ENCODE results near the gene AHSP. TPM values are rescaled to one million over a fixed set of nuclear protein-coding genes. Genes with fewer than 3 reads are reported as not detected.
"Not testable (repeated sequence)": the region's sequence is repeated elsewhere in the genome, so short reads cannot be mapped to it uniquely, and the experiment has no call there.

The AHSP gene
- total and polyA plus RNA-seq, 2 donors: 2.0 to 43.8 TPM

GRCh38 chr16:31522071-31522470, 5.6 kb upstream of the AHSP start:
- 94% methylated on average over 6 of the region's 6 CpGs for WGBS
- no peak for DNase-seq (ENCODE audit: low read depth in 6 of 9, low spot score in 9 of 9)
- Histone ChIP-seq H3K36me3 (ENCODE audit: control insufficient read depth in 2 of 2, insufficient read depth in 2 of 2, low read length in 1 of 2) (no peaks in the 10 kb centered on the region), H3K9me3 (ENCODE audit: control insufficient read depth in 2 of 2, insufficient read depth in 1 of 2, low read length in 1 of 2) (no peaks in the 10 kb centered on the region), H3K27ac (ENCODE audit: low read depth in 1 of 2, low read length in 1 of 2) (no peak overlapping the region), H3K4me3 (ENCODE audit: low read length in 2 of 2) (no peak overlapping the region), H3K4me1 (ENCODE audit: control insufficient read depth in 2 of 2, insufficient read depth in 2 of 2, low read length in 2 of 2) (no peaks in the 10 kb centered on the region), H3K27me3 (ENCODE audit: control insufficient read depth in 2 of 2, insufficient read depth in 1 of 2, low read length in 1 of 2) (no peaks in the 10 kb centered on the region)

DNA sequence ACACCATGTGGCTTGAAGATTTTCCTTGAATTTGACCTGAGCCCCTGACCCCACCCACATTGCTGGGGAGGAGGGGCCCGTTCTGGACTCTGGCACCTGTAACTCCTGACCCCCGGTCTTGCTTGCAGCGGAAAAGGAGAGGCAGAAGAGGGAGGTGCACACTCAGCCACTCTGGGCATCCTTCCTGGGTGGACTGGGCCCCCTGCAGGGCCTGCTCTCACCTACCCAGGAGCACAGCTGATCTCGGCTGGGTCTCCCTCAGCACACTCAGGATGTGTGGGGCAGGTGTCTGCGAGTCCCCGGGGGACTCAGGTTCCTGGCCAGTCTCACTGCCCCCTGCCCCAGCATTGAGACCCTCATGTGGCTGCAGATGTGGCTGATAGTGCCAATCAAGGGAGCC, 3.9 kb upstream of the AHSP start:
- not testable (repeated sequence) for H3K36me3 ChIP-seq (ENCODE audit: control insufficient read depth in 2 of 2, insufficient read depth in 2 of 2, low read length in 1 of 2); H3K9me3 ChIP-seq (ENCODE audit: control insufficient read depth in 2 of 2, insufficient read depth in 1 of 2, low read length in 1 of 2); DNase-seq (ENCODE audit: low read depth in 6 of 9, low spot score in 9 of 9); H3K27ac ChIP-seq (ENCODE audit: low read depth in 1 of 2, low read length in 1 of 2); H3K4me1 ChIP-seq (ENCODE audit: control insufficient read depth in 2 of 2, insufficient read depth in 2 of 2, low read length in 2 of 2); H3K4me3 ChIP-seq (ENCODE audit: low read length in 2 of 2)
- peaks cover 0 to 12% of the 10 kb centered on the region in 2 donors for H3K27me3 ChIP-seq (ENCODE audit: control insufficient read depth in 2 of 2, insufficient read depth in 1 of 2, low read length in 1 of 2)
- 91% methylated on average over 4 of the region's 6 CpGs for WGBS

DNA sequence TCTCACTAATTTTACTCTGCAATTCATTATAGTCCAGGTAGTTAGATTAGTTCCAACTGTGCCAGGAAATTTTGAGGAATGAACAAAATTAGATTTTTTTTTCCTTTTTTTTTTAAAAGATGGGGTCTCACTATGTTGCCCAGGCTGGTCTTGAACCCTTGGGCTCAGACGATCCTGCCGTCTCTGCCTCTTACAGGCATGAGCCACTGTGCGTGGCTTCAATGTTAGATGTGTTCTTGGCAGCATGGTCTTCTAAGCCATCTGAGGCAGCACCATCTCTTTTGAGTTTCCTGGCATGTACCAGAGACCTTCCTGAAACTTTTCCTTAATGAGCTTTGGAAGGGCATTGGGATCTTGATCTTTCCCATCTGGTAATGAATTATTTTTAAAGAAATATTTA, 2.6 kb upstream of the AHSP start:
- Histone ChIP-seq H3K36me3 (ENCODE audit: control insufficient read depth in 2 of 2, insufficient read depth in 2 of 2, low read length in 1 of 2) (no peaks in the 10 kb centered on the region), H3K27me3 (ENCODE audit: control insufficient read depth in 2 of 2, insufficient read depth in 1 of 2, low read length in 1 of 2) (peaks cover 6 to 25% of the 10 kb centered on the region in 2 donors), H3K27ac (ENCODE audit: low read depth in 1 of 2, low read length in 1 of 2) (no peak overlapping the region), H3K4me1 (ENCODE audit: control insufficient read depth in 2 of 2, insufficient read depth in 2 of 2, low read length in 2 of 2) (peaks cover 0 to 5% of the 10 kb centered on the region in 2 donors), H3K4me3 (ENCODE audit: low read length in 2 of 2) (no peak overlapping the region), H3K9me3 (ENCODE audit: control insufficient read depth in 2 of 2, insufficient read depth in 1 of 2, low read length in 1 of 2) (no peaks in the 10 kb centered on the region)
- no peak for DNase-seq (ENCODE audit: low read depth in 6 of 9, low spot score in 9 of 9)
- 98% methylated on average over 3 of the region's 3 CpGs for WGBS

- Histone ChIP-seq H3K4me1 (ENCODE audit: control insufficient read depth in 2 of 2, insufficient read depth in 2 of 2, low read length in 2 of 2) (peaks cover 0 to 5% of the 10 kb centered on the region in 2 donors), H3K27ac (ENCODE audit: low read depth in 1 of 2, low read length in 1 of 2) (no peak overlapping the region), H3K4me3 (ENCODE audit: low read length in 2 of 2) (no peak overlapping the region), H3K9me3 (ENCODE audit: control insufficient read depth in 2 of 2, insufficient read depth in 1 of 2, low read length in 1 of 2) (no peaks in the 10 kb centered on the region), H3K36me3 (ENCODE audit: control insufficient read depth in 2 of 2, insufficient read depth in 2 of 2, low read length in 1 of 2) (no peaks in the 10 kb centered on the region), H3K27me3 (ENCODE audit: control insufficient read depth in 2 of 2, insufficient read depth in 1 of 2, low read length in 1 of 2) (peaks cover 6 to 25% of the 10 kb centered on the region in 2 donors)
- 73% methylated on average over 11 of the region's 11 CpGs for WGBS
- DNase-seq (ENCODE audit: low read depth in 6 of 9, low spot score in 9 of 9): no peak
Measured at GRCh38 chr16:31528523-31529107, 915 bp downstream of the AHSP start.

- Histone ChIP-seq H3K9me3 (ENCODE audit: control insufficient read depth in 2 of 2, insufficient read depth in 1 of 2, low read length in 1 of 2) (no peaks in the 10 kb centered on the region), H3K27ac (ENCODE audit: low read depth in 1 of 2, low read length in 1 of 2) (no peak overlapping the region), H3K4me1 (ENCODE audit: control insufficient read depth in 2 of 2, insufficient read depth in 2 of 2, low read length in 2 of 2) (peaks cover 0 to 5% of the 10 kb centered on the region in 2 donors), H3K4me3 (ENCODE audit: low read length in 2 of 2) (peak overlapping the region; percentile 22 to 43), H3K36me3 (ENCODE audit: control insufficient read depth in 2 of 2, insufficient read depth in 2 of 2, low read length in 1 of 2) (no peaks in the 10 kb centered on the region), H3K27me3 (ENCODE audit: control insufficient read depth in 2 of 2, insufficient read depth in 1 of 2, low read length in 1 of 2) (peaks cover 6 to 25% of the 10 kb centered on the region in 2 donors)
- DNase-seq (ENCODE audit: low read depth in 6 of 9, low spot score in 9 of 9): peak in 1 of 9 donors; percentile 36
- 15% methylated on average over 52 of the region's 52 CpGs for WGBS
Measured at GRCh38 chr16:31529108-31529936, 1.6 kb downstream of the AHSP start.

GRCh38 chr16:31529937-31530312, 2.2 kb downstream of the AHSP start:
- Histone ChIP-seq H3K36me3 (ENCODE audit: control insufficient read depth in 2 of 2, insufficient read depth in 2 of 2, low read length in 1 of 2) (no peaks in the 10 kb centered on the region), H3K9me3 (ENCODE audit: control insufficient read depth in 2 of 2, insufficient read depth in 1 of 2, low read length in 1 of 2) (no peaks in the 10 kb centered on the region), H3K27ac (ENCODE audit: low read depth in 1 of 2, low read length in 1 of 2) (no peak overlapping the region), H3K4me3 (ENCODE audit: low read length in 2 of 2) (peak overlapping the region in 1 of 2 donors; percentile 43), H3K4me1 (ENCODE audit: control insufficient read depth in 2 of 2, insufficient read depth in 2 of 2, low read length in 2 of 2) (peaks cover 0 to 5% of the 10 kb centered on the region in 2 donors), H3K27me3 (ENCODE audit: control insufficient read depth in 2 of 2, insufficient read depth in 1 of 2, low read length in 1 of 2) (peaks cover 6 to 25% of the 10 kb centered on the region in 2 donors)
- 80% methylated on average over 17 of the region's 17 CpGs for WGBS
- DNase-seq (ENCODE audit: low read depth in 6 of 9, low spot score in 9 of 9): no peak

DNA sequence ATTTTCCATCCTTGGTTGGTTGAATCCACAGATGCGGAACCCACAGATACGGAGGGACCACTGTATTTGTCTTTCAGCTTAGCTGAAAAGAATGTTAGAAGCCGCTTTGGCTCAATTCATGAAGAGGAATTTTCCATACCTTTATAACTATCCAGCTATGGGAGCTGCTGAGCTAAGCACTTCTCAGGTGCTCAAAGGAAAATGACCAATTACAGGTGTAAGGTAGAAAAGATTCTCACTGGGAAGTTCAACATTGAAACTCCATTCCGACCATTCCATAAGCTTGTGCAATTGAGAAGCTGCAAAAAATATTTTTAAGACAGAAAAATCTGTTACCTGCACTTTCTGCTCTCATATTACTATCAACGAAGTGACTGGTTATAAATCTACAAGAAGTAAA, 2.7 kb downstream of the AHSP start:
- Histone ChIP-seq H3K9me3 (ENCODE audit: control insufficient read depth in 2 of 2, insufficient read depth in 1 of 2, low read length in 1 of 2) (no peaks in the 10 kb centered on the region), H3K36me3 (ENCODE audit: control insufficient read depth in 2 of 2, insufficient read depth in 2 of 2, low read length in 1 of 2) (no peaks in the 10 kb centered on the region), H3K4me3 (ENCODE audit: low read length in 2 of 2) (no peak overlapping the region), H3K27ac (ENCODE audit: low read depth in 1 of 2, low read length in 1 of 2) (no peak overlapping the region), H3K27me3 (ENCODE audit: control insufficient read depth in 2 of 2, insufficient read depth in 1 of 2, low read length in 1 of 2) (peaks cover 6 to 25% of the 10 kb centered on the region in 2 donors), H3K4me1 (ENCODE audit: control insufficient read depth in 2 of 2, insufficient read depth in 2 of 2, low read length in 2 of 2) (peaks cover 0 to 5% of the 10 kb centered on the region in 2 donors)
- DNase-seq (ENCODE audit: low read depth in 6 of 9, low spot score in 9 of 9): no peak
- WGBS: 83% methylated on average over 5 of the region's 5 CpGs

DNA sequence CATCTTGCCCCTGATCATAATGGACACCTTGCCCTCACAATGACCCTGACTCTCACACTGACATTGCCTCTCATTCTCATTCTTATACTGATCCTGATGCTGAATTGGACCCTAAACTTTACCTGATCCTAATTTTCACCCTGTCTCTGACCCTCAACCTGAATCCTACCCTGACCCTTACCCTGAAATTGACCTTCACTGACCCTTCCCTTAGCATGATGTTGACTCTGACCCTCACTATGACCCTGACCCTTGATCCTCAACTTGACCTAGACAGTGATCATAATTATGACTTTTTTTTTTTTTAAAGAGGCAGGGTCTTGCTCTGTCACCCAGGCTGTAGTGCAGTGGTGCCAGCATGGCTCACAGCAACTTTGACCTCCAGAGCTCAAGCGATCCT, 3.4 kb downstream of the AHSP start:
- no peak for DNase-seq (ENCODE audit: low read depth in 6 of 9, low spot score in 9 of 9)
- H3K36me3 ChIP-seq (ENCODE audit: control insufficient read depth in 2 of 2, insufficient read depth in 2 of 2, low read length in 1 of 2): no peaks in the 10 kb centered on the region
- H3K27ac ChIP-seq (ENCODE audit: low read depth in 1 of 2, low read length in 1 of 2): no peak overlapping the region
- peaks cover 9 to 25% of the 10 kb centered on the region in 2 donors for H3K27me3 ChIP-seq (ENCODE audit: control insufficient read depth in 2 of 2, insufficient read depth in 1 of 2, low read length in 1 of 2)
- WGBS: 85% methylated on average over 1 of the region's 1 CpG
- H3K9me3 ChIP-seq (ENCODE audit: control insufficient read depth in 2 of 2, insufficient read depth in 1 of 2, low read length in 1 of 2): no peaks in the 10 kb centered on the region
- H3K4me3 ChIP-seq (ENCODE audit: low read length in 2 of 2): no peak overlapping the region
- H3K4me1 ChIP-seq (ENCODE audit: control insufficient read depth in 2 of 2, insufficient read depth in 2 of 2, low read length in 2 of 2): peaks cover 0 to 5% of the 10 kb centered on the region in 2 donors

- Histone ChIP-seq H3K36me3 (ENCODE audit: control insufficient read depth in 2 of 2, insufficient read depth in 2 of 2, low read length in 1 of 2) (no peaks in the 10 kb centered on the region), H3K27me3 (ENCODE audit: control insufficient read depth in 2 of 2, insufficient read depth in 1 of 2, low read length in 1 of 2) (peaks cover 15 to 34% of the 10 kb centered on the region in 2 donors), H3K4me3 (ENCODE audit: low read length in 2 of 2) (no peak overlapping the region), H3K4me1 (ENCODE audit: control insufficient read depth in 2 of 2, insufficient read depth in 2 of 2, low read length in 2 of 2) (peaks cover 0 to 5% of the 10 kb centered on the region in 2 donors), H3K9me3 (ENCODE audit: control insufficient read depth in 2 of 2, insufficient read depth in 1 of 2, low read length in 1 of 2) (no peaks in the 10 kb centered on the region), H3K27ac (ENCODE audit: low read depth in 1 of 2, low read length in 1 of 2) (no peak overlapping the region)
- 88% methylated on average over 2 of the region's 2 CpGs for WGBS
- DNase-seq (ENCODE audit: low read depth in 6 of 9, low spot score in 9 of 9): no peak
Measured at GRCh38 chr16:31532120-31532519, 4.4 kb downstream of the AHSP start.

All from thymus (tissue), 11 donors.